Activated T-helper 1 cell treated with Interleukin-2 at 50 U/mL for 16 hours (primary cell): ENCODE data around the gene ISY1.
A peak's percentile ranks its signal among the peaks of the same experiment; 100 is the strongest.
"Not testable (repeated sequence)": the region's sequence is repeated elsewhere in the genome, so short reads cannot be mapped to it uniquely, and the experiment has no call there.

ENCODE experiments used
- DNase-seq: peaks from one replicate; pipeline ENCODE4 v3.0.0-alpha.2; 2020; ENCODE audit warnings: low read depth

ISY1 gene

GRCh38 chr3:129166579-129167332, 5.9 kb upstream of the ISY1 start:
- DNase-seq = no peak

DNA sequence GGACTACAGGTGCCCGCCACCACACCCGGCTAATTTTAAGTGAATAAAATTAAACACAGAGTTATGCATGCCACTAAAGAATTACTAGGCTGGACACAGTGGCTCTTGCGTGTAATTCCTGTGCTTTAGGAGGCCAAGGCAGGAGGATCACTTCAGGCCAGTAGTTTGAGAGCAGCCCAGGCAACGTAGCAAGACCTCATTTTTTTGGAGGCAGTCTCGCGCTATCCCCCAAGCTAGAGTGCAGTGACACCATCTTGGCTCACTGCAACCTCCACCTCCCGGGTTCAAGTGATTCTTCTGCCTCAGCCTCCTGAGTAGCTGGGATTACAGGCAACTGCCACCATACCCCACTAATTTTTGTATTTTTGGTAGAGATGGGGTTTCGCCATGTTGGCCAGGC, 4.7 kb upstream of the ISY1 start:
- DNase-seq = not testable (repeated sequence)

- no peak for DNase-seq
Observed at GRCh38 chr3:129164500-129164899, 3.6 kb upstream of the ISY1 start.

GRCh38 chr3:129162729-129163579, 2.1 kb upstream of the ISY1 start:
- DNase-seq = no peak

- no peak for DNase-seq
Observed at GRCh38 chr3:129161860-129162271, 1.0 kb upstream of the ISY1 start.

- DNase-seq = no peak
Observed at GRCh38 chr3:129144786-129145185, 16.1 kb downstream of the ISY1 start.

DNA sequence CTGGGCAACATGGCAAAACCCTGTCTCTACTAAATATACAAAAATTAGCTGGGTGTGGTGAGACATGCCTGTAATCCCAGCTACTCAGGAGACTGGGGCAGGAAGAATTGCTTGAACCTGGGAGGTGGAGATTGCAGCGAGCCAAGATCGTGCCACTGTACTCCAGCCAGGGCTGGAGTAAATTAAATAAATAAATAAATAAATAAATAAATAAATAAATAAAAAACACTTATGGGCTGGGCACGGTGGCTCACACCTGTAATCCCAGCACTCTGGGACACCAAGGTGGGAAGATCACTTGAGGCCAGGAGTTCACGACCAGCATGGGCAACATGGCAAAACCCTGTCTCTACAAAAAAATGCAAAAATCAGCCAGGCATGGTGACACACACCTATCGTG, 19.9 kb downstream of the ISY1 start:
- DNase-seq = not testable (repeated sequence)

DNA sequence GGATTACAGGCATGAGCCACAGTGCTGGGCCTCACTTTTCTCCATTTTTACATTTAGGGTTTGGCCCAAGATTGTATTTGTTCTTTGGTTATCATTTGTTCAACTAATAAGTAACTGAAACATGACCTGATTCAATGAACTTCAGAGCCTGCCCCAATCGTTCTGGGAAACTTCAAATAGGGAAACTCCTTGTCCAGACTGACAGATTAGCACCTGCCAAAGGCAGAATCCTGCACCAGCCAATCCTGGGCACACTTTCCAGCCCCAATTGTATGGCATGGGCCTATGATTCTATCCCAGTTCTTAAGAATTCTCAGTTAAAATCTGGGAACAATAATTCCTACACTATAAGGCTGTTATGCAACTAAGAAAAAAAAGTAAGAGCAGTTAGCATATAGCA, 21.0 kb downstream of the ISY1 start:
- no peak for DNase-seq

DNA sequence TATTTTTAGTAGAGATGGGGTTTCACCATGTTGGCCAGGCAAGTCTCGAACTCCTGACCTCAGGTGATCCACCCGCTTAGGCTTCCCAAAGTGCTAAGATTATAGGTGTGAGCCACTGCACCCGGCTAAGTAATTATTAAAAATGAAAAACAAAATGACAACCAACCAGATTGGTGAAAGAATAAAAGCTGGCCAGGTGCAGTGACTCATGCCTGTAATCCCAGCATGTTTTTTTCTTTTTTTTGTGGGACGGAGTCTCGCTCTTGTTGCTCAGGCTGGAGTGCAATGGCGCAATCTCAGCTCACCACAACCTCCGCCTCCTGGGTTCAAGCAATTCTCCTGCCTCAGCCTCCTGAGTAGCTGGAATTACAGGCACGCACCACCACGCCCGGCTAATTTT, 24.6 kb downstream of the ISY1 start:
- DNase-seq = not testable (repeated sequence)

GRCh38 chr3:129132097-129132866, 28.6 kb downstream of the ISY1 start:
- DNase-seq = no peak

DNA sequence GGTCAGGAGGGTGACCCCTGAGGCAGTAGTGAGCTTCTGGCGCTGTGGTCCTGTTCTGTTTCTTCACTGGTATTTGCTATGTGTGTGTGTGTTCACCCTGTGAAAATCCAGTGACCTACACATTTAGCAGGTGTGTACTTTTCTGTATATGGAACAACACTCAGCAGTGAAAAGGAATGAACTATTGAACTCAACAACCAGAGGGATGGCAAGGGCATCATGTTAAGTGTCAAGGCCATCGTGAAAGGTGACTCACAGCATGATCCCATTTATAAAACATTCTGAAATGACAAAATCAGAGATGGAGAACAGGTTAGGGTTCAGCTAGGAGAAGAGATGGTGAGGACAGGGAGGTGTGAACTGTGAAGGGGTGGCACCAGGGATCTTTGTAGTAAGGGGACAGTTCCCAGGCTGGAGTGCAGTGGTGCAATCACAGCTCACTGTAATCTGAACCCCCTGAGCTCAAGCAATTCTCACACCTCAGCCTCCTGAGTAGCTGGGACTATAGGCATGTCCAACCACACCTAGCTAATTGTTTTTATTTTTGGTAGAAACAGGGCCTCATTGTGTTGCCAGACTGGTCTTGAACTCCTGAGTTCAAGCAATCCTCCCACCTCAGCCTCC, 29.3 kb downstream of the ISY1 start:
- DNase-seq = no peak

DNA sequence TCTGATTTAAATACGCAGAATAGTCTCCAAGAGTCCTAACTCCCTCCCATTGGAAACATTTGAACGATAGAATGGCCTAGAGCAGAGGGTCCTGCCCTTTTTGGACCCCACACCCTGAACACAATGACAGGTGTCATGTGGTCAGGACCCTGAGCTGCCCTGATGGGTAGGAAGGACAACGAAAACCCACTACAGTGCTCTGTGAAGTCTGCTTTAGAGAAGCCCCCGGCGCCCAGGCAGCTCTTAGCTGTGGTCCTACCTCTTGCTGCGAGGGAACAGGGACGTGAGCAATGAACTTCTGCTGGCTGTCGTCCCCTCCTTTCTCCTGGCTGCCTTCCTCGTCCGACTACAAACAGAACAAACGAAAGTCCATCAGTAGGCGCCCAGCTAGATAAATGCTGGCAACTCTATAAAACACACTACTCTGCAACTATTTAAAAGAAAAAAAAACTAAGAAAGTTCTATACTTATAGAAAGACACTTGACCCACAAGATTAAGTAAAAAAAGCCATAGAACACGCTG, 30.5 kb downstream of the ISY1 start:
- DNase-seq = no peak

DNA sequence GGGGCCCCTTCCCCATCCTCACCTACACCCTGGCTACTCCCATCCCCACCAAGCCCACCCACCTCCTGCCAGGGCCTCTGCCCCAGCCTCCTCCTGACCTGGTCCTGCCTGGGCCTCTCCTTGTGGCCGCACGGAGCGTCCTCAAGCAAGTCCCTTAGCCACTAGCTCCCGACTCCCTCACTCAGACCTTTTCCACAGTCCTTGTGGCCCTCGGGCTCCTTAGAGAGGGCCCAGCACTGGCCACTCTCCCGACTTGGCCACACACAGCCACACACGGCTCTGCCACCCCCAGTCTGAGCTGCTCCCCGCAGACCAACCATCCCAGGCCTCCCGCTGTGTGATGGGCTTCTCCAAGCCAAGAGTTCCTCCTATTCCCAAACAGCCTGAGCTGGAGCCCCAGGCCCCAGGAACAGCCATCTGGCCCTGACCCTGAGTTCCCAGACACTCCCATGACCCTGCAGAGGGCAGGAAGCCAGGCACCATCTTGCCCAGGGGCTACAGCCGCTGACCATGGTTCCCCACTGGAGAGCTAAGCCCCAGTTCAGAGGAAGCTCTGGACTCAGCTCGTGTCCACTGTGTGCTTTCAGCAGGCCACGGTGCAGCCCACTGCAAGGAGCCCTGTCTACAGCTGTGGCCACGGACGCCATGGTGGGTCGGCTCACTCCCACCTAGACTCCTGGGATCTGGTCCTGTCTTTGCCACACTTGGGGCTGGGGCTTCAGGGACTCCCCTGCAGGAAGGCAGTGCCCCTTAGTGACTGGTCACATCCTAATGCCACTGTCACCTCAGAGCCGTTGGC, 32.3 kb downstream of the ISY1 start:
- no peak for DNase-seq

DNA sequence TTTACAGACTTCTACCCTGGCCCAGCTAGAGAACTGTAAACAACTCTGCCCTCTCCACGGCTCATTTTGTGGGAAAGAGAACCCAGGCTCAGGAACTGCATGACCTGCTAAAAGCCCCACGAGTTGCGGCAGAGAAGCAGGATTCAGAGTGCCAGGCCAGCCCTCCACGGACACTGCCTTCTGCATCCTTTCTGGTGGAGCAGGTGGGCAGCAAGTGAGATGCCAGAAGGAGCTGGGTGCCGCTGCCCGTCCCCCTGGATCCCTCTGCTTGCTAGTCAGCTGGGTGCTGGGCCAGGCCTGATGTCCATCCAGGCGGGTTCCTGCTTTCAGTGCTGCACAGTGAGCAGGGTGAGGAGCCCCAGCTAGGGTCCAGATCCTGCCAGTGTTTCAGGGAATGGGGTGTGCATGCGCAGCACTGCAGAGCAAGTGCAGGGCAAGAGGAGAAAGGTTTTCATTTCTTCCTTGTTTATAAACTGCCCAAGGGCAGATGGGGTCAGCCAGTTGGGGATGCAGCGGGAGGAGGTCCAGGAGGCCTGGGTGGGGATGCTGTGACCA, 34.1 kb downstream of the ISY1 start:
- no peak for DNase-seq

GRCh38 chr3:129123314-129124060, 37.4 kb downstream of the ISY1 start:
- DNase-seq = no peak

GRCh38 chr3:129122412-129123011, 38.4 kb downstream of the ISY1 start:
- no peak for DNase-seq

DNA sequence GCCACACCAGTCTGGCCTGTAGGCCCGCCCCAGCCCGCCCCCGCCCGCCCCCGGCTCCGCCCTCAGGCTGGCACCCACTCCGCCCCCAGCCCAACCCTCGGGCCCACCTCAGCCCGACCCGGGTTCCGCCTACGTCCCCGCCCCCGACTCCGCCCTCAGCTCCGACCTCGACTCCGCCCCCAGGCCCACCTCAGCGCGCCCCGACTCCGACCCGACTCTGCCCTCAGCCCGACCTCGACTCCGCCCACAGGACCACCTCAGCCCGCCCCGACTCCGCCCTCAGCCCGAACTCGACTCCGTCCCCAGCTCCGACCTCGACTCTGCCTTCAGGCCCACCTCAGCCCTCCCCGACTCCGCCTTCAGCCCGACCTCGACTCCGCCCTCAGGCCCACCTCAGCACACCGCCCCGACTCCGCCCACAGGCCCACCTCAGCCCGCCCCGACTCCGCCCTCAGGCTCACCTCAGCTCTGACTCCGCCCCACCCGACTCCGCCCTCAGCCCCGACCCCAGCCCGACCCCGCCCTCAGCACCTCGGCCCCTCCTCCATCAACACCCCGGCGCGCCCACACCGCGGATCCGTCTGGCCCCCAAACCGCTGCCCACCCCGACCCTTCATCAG, 39.0 kb downstream of the ISY1 start, which contains the start of gene RAB43:
TSS of gene RAB43 (minus strand) at position 13 of the 620 bp plus-strand sequence. CDS start 315 bp downstream, outside the sequence.
- peak; percentile 74 for DNase-seq

DNA sequence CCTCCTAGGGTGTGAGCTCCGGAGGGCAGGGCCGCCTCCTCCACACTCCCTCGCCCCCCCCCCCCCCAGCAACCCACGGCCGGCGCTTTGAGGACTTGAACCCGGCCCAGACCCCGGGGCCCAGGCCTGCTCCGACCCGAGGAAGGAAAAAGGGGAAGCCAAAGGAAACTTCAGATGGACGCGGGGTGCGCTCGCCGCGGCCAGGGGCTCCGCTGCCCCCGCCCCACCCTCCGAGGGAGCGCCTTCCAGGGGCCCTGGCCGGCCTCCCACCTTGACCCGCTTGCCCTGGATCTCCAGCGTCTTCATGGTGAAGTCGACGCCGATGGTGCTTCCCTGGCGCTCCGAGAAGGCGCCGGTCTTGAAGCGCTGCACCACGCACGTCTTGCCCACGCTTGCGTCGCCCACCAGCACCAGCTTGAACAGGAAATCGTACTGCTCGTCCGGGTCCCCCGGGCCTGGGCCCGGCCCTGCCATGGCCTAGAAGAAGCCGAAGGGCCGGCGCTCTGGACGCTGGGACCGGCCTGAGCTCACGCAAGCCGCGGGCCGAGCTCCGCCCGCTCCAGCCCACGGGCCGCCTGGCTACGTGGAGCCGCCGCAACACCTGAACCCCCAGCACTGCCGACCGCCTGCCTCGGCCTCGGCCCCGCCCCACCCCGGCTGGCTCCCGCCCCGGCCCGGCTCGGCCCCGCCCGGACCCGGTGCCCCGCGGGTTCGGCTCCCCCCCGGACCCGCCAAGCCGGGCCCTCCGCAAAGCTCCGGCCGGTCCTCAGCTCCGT, 39.7 kb downstream of the ISY1 start:
- DNase-seq = no peak
